Measurements from ENCODE around the gene RPL39.

DNA sequence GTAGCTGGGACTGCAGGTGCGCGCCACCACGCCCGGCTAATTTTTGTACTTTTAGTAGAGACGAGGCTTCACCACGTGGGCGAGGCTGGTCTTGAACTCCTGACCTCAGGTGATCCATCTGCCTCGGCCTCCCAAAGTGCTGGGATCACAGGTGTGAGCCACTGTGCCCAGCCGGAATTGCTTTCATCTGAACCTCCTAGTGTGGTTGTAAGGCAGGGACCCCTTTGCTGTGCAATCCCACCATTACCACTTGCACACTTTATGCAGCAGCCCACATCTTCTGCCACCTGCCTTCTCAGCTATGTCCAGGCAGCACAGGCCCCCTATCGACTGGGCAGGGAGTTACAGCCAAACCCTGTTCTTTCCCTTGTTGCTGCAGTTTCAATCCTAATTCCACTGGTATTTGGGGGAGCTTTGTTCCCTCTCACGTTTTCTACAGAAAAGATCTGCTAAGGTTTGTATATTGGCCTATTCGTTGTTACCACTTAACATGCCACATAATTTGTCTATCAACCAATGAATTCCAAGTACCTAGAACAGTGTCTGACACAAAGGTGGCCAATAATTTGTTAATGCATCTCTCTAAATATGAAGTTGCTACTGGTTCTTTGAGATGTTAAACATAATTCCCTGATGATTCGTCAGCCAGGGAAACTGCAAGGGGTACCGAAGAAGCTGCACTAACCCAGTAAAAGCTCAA, 6.5 kb downstream of the RPL39 start:
- TF ChIP-seq EP300 (IDR thresholded peaks at IDR 0.05) (no peak), POLR2A (IDR thresholded peaks at IDR 0.05) (no peak), POLR2AphosphoS5 (IDR thresholded peaks at IDR 0.05) (no peak)
- TF ChIP-seq, protein P1, sequence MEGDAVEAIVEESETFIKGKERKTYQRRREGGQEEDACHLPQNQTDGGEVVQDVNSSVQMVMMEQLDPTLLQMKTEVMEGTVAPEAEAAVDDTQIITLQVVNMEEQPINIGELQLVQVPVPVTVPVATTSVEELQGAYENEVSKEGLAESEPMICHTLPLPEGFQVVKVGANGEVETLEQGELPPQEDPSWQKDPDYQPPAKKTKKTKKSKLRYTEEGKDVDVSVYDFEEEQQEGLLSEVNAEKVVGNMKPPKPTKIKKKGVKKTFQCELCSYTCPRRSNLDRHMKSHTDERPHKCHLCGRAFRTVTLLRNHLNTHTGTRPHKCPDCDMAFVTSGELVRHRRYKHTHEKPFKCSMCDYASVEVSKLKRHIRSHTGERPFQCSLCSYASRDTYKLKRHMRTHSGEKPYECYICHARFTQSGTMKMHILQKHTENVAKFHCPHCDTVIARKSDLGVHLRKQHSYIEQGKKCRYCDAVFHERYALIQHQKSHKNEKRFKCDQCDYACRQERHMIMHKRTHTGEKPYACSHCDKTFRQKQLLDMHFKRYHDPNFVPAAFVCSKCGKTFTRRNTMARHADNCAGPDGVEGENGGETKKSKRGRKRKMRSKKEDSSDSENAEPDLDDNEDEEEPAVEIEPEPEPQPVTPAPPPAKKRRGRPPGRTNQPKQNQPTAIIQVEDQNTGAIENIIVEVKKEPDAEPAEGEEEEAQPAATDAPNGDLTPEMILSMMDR (IDR thresholded peaks at IDR 0.05) = peak in 3 of 7 experiments; percentile 25 to 38 (median 27)
